A549 (cell line): ENCODE data around the gene PLEKHS1. TPM values are rescaled to one million over a fixed set of nuclear protein-coding genes. Genes with fewer than 3 reads are reported as not detected.
A peak's percentile ranks its signal among the peaks of the same experiment; 100 is the strongest.

Source experiments
- ATAC-seq, 2 experiments: fragments of 200-7000 bp in 1 of 2; fragments of >200 bp in 1 of 2; cut with Nextera tagmentation in 1 of 2; cut with Tn5 transposase in 1 of 2; 3 replicates each; pipeline versions ENCODE4 v1.8.0 to v1.9.1; 2018 to 2020; ENCODE audit warnings: mild to moderate bottlenecking in 1 of 2, moderate library complexity in 1 of 2
- CTCF ChIA-PET: fragments of 300-600 bp; sonication (Branson Sonifier 250); formaldehyde crosslinking; extraction: SDS; loops from one replicate; lab custom pipeline; 2021; ENCODE audit warnings: antibody characterized with exemption, inconsistent platforms; lab: Yijun Ruan, JAX
- POLR2A ChIA-PET: fragments of 350-600 bp; formaldehyde crosslinking; extraction: SDS; loops from one replicate; lab custom pipeline; 2021; ENCODE audit warnings: antibody characterized with exemption, inconsistent platforms; lab: Yijun Ruan, JAX
- DNase-seq, 2 experiments: peaks; one replicate each; pipeline versions ENCODE4 v3.0.0 to v3.0.0-alpha.2; 2011 to 2016; ENCODE audit warnings: low read depth in 1 of 2, low spot score in 1 of 2
- FAIRE-seq: peaks from 2 replicates; lab custom pipeline; 2011; peaks lifted over from hg19 to GRCh38; lab: Jason Lieb, UNC
- H3K27ac ChIP-seq, 2 experiments: fragments of >200 bp; sonication (Bioruptor Twin); formaldehyde crosslinking; 3 replicates each; pipeline ENCODE4 v1.5.1; 2016 to 2017
- H3K4me1 ChIP-seq: fragments of >200 bp; sonication (Bioruptor Twin); formaldehyde crosslinking; 3 replicates; pipeline ENCODE4 v1.6.1; 2016
- H3K4me2 ChIP-seq: fragments of >200 bp; sonication (Bioruptor Twin); formaldehyde crosslinking; 3 replicates; pipeline ENCODE4 v1.6.1; 2016
- H3K4me3 ChIP-seq: fragments of >200 bp; sonication (Bioruptor Twin); formaldehyde crosslinking; 3 replicates; pipeline ENCODE4 v1.5.1; 2016
- H3K9me3 ChIP-seq: fragments of >200 bp; sonication (Bioruptor Twin); formaldehyde crosslinking; 3 replicates; pipeline ENCODE4 v1.6.1; 2016
- BHLHE40 ChIP-seq: IDR thresholded peaks from 2 replicates; pipeline ENCODE4 v1.6.1; 2012; ENCODE audit warnings: low read depth, low read length, inconsistent platforms
- CHD4 ChIP-seq: fragments of 200-600 bp; sonication (generic); IDR thresholded peaks from 2 replicates; pipeline ENCODE4 v1.6.1; 2016; ENCODE audit warnings: antibody characterized with exemption, mild to moderate bottlenecking, borderline replicate concordance
- ESRRA ChIP-seq: fragments of 150-350 bp; IDR thresholded peaks from 2 replicates; pipeline ENCODE4 v1.6.1; 2014; ENCODE audit warnings: mild to moderate bottlenecking, low read length, borderline replicate concordance
- HOXB5 ChIP-seq: fragments of 250-450 bp; sonication (Bioruptor Pico); IDR thresholded peaks from 2 replicates; pipeline ENCODE4 v1.5.0; 2020; ENCODE audit warnings: mild to moderate bottlenecking, moderate library complexity
- KDM5A ChIP-seq: fragments of 200-600 bp; sonication (generic); IDR thresholded peaks from 2 replicates; pipeline ENCODE4 v1.6.1; 2016; ENCODE audit warnings: antibody characterized with exemption, mild to moderate bottlenecking
- RAD21 ChIP-seq, 2 experiments: fragments of >200 bp in 1 of 2; sonication (Bioruptor Twin) in 1 of 2; formaldehyde crosslinking in 1 of 2; IDR thresholded peaks in 1 of 2; conservative IDR thresholded peaks in 1 of 2; 2 replicates in 1 of 2; 3 replicates in 1 of 2; pipeline ENCODE4 v1.6.1; 2012 to 2018; ENCODE audit warnings: inconsistent platforms in 1 of 2
- RARB ChIP-seq: fragments of 250-450 bp; sonication (Bioruptor Pico); IDR thresholded peaks from 2 replicates; pipeline ENCODE4 v1.8.0; 2021; ENCODE audit warnings: mild to moderate bottlenecking, moderate library complexity
- SMC3 ChIP-seq: fragments of >200 bp; sonication (Bioruptor Twin); formaldehyde crosslinking; IDR thresholded peaks from 3 replicates; pipeline ENCODE4 v1.6.1; 2018; ENCODE audit warnings: inconsistent platforms
- ZFP36 ChIP-seq: fragments of 450-650 bp; IDR thresholded peaks from 2 replicates; pipeline ENCODE4 v1.6.1; 2014; ENCODE audit warnings: borderline replicate concordance; ENCODE audit not compliant: partially characterized antibody
- ZSCAN20 ChIP-seq: fragments of 250-450 bp; sonication (Bioruptor Pico); IDR thresholded peaks from 2 replicates; pipeline ENCODE4 v1.8.0; 2022; ENCODE audit warnings: mild to moderate bottlenecking, moderate library complexity
- WGBS: methylation state at CpG from one replicate; pipeline ENCODE4 v1.1.6; 2017; ENCODE audit errors: missing lambda C conversion rate; 5-methylcytosine and 5-hydroxymethylcytosine counted together
- polyA minus RNA-seq: library from RNA; depleted of rRNA, polyadenylated mRNA; stranded (reverse); fragments of >200 nt; gene quantifications from 2 replicates; pipeline ENCODE4 v1.2.3, GENCODE V29; 2011; rRNA and poly(A)+ RNA removed
- polyA plus RNA-seq, 4 experiments: library from polyadenylated mRNA; depleted of rRNA in 3 of 4; stranded (reverse); fragments of >200 nt; fragmentation: RNase III in 1 of 4; extraction: RNeasy Plus Mini Kit Qiagen cat#74134 plus additional on column Dnase treatment in 1 of 4; gene quantifications; 2 replicates in 3 of 4; 3 replicates in 1 of 4; pipeline ENCODE4 v1.2.3, GENCODE V29; 2011 to 2017
- TF ChIP-seq, protein P1 (sequence below): fragments of >200 bp; sonication (Bioruptor Twin); formaldehyde crosslinking; IDR thresholded peaks from 3 replicates; pipeline ENCODE4 v1.5.1; 2016
- TF ChIP-seq, protein P2 (sequence below): fragments of 250-450 bp; sonication (Bioruptor Pico); IDR thresholded peaks from 2 replicates; pipeline ENCODE4 v1.5.0; 2020; ENCODE audit warnings: low read depth, mild to moderate bottlenecking, moderate library complexity
- TF ChIP-seq, protein P3 (sequence below): fragments of 450-650 bp; IDR thresholded peaks from 2 replicates; pipeline ENCODE4 v1.6.1; 2014; ENCODE audit warnings: antibody characterized with exemption
- TF ChIP-seq, protein P4 (sequence below): fragments of 200-600 bp; sonication (generic); IDR thresholded peaks from 2 replicates; pipeline ENCODE4 v1.6.1; 2016; ENCODE audit warnings: antibody characterized with exemption, mild to moderate bottlenecking, moderate library complexity
- TF ChIP-seq, protein P5 (sequence below): IDR thresholded peaks from 2 replicates; pipeline ENCODE4 v1.6.1; 2012; ENCODE audit warnings: low read depth, borderline replicate concordance
- TF ChIP-seq, protein P6 (sequence below): IDR thresholded peaks from 2 replicates; pipeline ENCODE4 v1.6.1; 2012

Gene PLEKHS1
- 0.05 and 0.08 TPM in 2 replicates for polyA plus RNA-seq (2011; rRNA removed)
- 0.03 TPM in 2 replicates for polyA plus RNA-seq (2012; cell fraction: cytosol; rRNA removed)
- 0.04 and 0.05 TPM in 2 replicates for polyA plus RNA-seq (2012; cell fraction: nucleus; rRNA removed)
- polyA plus RNA-seq (2017; fragmentation: RNase III; extraction: RNeasy Plus Mini Kit Qiagen cat#74134 plus additional on column Dnase treatment): 0.03 to 0.09 TPM (median 0.08 TPM) in 3 replicates
- 0.10 TPM in 1 of 2 replicates, not detected in the other for polyA minus RNA-seq

DNA sequence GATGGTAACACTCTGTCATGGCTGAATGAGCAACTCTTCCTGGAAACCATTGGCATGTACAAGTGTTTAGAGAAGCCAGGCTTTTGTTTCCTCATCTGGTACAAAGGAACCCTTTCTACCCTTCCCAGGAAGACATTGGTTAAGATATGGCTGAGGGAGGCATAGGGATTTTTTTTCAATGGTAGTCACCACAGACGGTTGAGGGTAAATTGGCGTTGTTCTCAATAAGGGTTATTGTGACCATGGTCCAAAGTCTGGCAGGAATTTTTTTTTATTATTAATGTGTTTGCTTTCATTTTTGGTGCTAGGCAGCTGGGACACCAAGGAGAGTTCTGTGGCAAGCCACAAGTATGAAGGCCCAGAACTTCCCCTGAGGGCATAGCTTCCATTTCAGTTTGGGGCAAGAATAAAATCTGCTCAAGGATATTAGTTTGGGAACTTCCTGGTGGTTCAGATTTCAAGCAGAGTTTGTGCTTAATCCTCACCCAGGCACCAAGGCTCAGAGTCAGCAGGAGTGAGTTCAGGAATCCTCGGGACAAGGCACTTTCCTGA lies at the start of gene PLEKHS1:
PLEKHS1 (plus strand) TSS at position 502 of the 552 bp plus-strand sequence. CDS start 3,596 bp downstream, outside the sequence.
- no peak for FAIRE-seq

DNA sequence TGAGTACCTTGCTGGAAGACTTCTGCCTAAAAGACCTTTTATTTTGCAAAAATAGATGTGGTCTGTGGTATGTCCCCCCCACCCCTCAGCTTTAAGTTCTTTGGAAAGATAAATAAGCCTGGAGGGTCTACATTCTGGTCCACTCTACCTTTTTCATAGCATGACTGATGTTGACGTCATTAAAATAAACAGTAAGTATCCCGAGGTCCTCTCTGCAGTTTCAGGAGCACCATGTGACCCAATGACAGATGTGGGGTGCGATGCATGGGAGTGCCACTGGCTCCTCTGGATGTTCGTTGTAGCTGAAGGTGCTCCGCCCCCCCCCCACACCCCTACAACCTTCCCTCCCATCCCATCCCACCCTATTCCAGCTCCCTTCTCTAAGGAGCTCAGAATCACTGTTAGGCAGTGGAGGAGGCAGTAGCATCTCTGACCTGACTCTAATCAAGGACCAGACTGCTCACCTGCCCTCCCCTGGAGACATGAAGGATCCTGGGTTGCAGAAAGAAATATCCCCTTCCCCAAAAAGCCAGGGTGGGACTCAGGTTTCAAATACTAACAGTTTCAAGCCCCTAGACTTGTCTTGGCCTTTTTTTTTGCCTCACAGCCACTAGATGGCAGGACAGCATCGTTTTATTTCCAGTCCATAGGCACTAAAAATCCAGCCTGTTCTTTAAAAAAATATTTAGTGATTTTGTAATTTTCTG lies 46.7 kb upstream of the PLEKHS1 start:
- peaks cover 25% of the 10 kb centered on the region for H3K4me1 ChIP-seq
- H3K4me3 ChIP-seq: no peak overlapping the region
- WGBS: 28% methylated on average over 6 of the region's 6 CpGs
- H3K9me3 ChIP-seq: no peaks in the 10 kb centered on the region
- H3K27ac ChIP-seq: no peak overlapping the region
- ChIA-PET POLR2A (no interaction called here), CTCF (interaction anchor here (0.6 to 6.3 kb wide), 29 partner anchors 10 to 454 kb away, joined by 3 to 59 read pairs (median 4); no protein-coding TSS in a partner anchor)
- DNase-seq: peak; percentile 20 to 49
- no peak overlapping the region for H3K4me2 ChIP-seq
- peak; percentile 61 to 89; a peak in 4 of 6 replicates for ATAC-seq
- TF ChIP-seq, protein P1, sequence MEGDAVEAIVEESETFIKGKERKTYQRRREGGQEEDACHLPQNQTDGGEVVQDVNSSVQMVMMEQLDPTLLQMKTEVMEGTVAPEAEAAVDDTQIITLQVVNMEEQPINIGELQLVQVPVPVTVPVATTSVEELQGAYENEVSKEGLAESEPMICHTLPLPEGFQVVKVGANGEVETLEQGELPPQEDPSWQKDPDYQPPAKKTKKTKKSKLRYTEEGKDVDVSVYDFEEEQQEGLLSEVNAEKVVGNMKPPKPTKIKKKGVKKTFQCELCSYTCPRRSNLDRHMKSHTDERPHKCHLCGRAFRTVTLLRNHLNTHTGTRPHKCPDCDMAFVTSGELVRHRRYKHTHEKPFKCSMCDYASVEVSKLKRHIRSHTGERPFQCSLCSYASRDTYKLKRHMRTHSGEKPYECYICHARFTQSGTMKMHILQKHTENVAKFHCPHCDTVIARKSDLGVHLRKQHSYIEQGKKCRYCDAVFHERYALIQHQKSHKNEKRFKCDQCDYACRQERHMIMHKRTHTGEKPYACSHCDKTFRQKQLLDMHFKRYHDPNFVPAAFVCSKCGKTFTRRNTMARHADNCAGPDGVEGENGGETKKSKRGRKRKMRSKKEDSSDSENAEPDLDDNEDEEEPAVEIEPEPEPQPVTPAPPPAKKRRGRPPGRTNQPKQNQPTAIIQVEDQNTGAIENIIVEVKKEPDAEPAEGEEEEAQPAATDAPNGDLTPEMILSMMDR: peak; percentile 87
- TF ChIP-seq RARB (no peak), SMC3 (peak; percentile 71), RAD21 (conservative IDR thresholded peaks at IDR 0.05 in 1 of 2, IDR thresholded peaks at IDR 0.05 in 1 of 2) (peak; percentile 80 to 82), HOXB5 (CRISPR knock-in tag) (no peak)
- TF ChIP-seq, all 56 proteins: peak for 3
- no peak for FAIRE-seq

More for the DNA sequence above, at the start of gene PLEKHS1:
- Histone ChIP-seq H3K4me2 (no peak within 1 kb of the TSS), H3K27ac (no peak within 1 kb of the TSS), H3K4me3 (no peak within 1 kb of the TSS), H3K4me1 (peaks cover 31% of the 10 kb centered on the region), H3K9me3 (no peaks in the 10 kb centered on the region)
- ChIA-PET POLR2A (no interaction called here), CTCF (interaction anchor here (0.7 to 1.3 kb wide), 3 partner anchors 20 to 341 kb away, joined by 3 read pairs; no protein-coding TSS in a partner anchor)
- ATAC-seq (no peak), DNase-seq (no peak)
- 88% methylated on average over 3 of the region's 3 CpGs for WGBS
- TF ChIP-seq, protein P2, sequence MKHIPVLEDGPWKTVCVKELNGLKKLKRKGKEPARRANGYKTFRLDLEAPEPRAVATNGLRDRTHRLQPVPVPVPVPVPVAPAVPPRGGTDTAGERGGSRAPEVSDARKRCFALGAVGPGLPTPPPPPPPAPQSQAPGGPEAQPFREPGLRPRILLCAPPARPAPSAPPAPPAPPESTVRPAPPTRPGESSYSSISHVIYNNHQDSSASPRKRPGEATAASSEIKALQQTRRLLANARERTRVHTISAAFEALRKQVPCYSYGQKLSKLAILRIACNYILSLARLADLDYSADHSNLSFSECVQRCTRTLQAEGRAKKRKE (CRISPR knock-in tag): no peak
- no peak for TF ChIP-seq ZFP36
- TF ChIP-seq KDM5A: no peak
- TF ChIP-seq ZSCAN20 (CRISPR knock-in tag): no peak

DNA sequence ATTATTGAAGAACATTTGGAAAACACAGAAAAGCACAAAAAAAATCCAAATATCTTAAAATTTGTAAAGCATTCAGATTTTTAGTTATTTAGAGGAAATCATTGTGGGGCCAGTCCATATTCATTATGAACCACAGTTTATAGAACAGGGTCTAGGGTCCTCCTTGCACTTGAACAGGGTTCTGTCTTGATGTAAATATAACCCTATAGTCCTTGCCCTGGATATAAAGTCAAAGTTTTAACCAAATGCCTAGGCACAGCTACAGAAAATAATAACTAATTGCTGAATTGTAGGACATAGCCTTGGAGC lies 46.2 kb upstream of the PLEKHS1 start:
- Histone ChIP-seq H3K27ac (peak overlapping the region in 1 of 2 experiments; percentile 43; a peak in 2 of 6 replicates), H3K4me3 (no peak overlapping the region), H3K9me3 (no peaks in the 10 kb centered on the region), H3K4me2 (no peak overlapping the region), H3K4me1 (peaks cover 28% of the 10 kb centered on the region)
- ChIA-PET POLR2A (no interaction called here), CTCF (interaction anchor here (0.7 to 6.3 kb wide), 26 partner anchors 9 to 462 kb away, joined by 3 to 59 read pairs (median 4); no protein-coding TSS in a partner anchor)
- TF ChIP-seq, protein P3, sequence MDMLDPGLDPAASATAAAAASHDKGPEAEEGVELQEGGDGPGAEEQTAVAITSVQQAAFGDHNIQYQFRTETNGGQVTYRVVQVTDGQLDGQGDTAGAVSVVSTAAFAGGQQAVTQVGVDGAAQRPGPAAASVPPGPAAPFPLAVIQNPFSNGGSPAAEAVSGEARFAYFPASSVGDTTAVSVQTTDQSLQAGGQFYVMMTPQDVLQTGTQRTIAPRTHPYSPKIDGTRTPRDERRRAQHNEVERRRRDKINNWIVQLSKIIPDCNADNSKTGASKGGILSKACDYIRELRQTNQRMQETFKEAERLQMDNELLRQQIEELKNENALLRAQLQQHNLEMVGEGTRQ: no peak
- no peak for TF ChIP-seq CHD4
- TF ChIP-seq, protein P2 (CRISPR knock-in tag): no peak
- TF ChIP-seq, protein P4, sequence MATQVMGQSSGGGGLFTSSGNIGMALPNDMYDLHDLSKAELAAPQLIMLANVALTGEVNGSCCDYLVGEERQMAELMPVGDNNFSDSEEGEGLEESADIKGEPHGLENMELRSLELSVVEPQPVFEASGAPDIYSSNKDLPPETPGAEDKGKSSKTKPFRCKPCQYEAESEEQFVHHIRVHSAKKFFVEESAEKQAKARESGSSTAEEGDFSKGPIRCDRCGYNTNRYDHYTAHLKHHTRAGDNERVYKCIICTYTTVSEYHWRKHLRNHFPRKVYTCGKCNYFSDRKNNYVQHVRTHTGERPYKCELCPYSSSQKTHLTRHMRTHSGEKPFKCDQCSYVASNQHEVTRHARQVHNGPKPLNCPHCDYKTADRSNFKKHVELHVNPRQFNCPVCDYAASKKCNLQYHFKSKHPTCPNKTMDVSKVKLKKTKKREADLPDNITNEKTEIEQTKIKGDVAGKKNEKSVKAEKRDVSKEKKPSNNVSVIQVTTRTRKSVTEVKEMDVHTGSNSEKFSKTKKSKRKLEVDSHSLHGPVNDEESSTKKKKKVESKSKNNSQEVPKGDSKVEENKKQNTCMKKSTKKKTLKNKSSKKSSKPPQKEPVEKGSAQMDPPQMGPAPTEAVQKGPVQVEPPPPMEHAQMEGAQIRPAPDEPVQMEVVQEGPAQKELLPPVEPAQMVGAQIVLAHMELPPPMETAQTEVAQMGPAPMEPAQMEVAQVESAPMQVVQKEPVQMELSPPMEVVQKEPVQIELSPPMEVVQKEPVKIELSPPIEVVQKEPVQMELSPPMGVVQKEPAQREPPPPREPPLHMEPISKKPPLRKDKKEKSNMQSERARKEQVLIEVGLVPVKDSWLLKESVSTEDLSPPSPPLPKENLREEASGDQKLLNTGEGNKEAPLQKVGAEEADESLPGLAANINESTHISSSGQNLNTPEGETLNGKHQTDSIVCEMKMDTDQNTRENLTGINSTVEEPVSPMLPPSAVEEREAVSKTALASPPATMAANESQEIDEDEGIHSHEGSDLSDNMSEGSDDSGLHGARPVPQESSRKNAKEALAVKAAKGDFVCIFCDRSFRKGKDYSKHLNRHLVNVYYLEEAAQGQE: no peak
- TF ChIP-seq ESRRA: no peak
- TF ChIP-seq ZSCAN20 (CRISPR knock-in tag): no peak
- TF ChIP-seq, protein P5, sequence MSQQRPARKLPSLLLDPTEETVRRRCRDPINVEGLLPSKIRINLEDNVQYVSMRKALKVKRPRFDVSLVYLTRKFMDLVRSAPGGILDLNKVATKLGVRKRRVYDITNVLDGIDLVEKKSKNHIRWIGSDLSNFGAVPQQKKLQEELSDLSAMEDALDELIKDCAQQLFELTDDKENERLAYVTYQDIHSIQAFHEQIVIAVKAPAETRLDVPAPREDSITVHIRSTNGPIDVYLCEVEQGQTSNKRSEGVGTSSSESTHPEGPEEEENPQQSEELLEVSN: no peak
- TF ChIP-seq BHLHE40: no peak
- TF ChIP-seq, protein P6, sequence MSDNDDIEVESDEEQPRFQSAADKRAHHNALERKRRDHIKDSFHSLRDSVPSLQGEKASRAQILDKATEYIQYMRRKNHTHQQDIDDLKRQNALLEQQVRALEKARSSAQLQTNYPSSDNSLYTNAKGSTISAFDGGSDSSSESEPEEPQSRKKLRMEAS: no peak
- peak in 1 of 2 experiments; percentile 25; a peak in 3 of 6 replicates for ATAC-seq
- no peak for DNase-seq
- no peak for FAIRE-seq
